Fibroblast of skin of left biceps (primary cell): ENCODE results near the gene RADIL.

Experiments used
- DNase-seq, 2 experiments: peaks; one replicate each; pipeline ENCODE4 v3.0.0-alpha.2; 2013; ENCODE audit warnings: low read depth in 2 of 2

Gene RADIL

DNA sequence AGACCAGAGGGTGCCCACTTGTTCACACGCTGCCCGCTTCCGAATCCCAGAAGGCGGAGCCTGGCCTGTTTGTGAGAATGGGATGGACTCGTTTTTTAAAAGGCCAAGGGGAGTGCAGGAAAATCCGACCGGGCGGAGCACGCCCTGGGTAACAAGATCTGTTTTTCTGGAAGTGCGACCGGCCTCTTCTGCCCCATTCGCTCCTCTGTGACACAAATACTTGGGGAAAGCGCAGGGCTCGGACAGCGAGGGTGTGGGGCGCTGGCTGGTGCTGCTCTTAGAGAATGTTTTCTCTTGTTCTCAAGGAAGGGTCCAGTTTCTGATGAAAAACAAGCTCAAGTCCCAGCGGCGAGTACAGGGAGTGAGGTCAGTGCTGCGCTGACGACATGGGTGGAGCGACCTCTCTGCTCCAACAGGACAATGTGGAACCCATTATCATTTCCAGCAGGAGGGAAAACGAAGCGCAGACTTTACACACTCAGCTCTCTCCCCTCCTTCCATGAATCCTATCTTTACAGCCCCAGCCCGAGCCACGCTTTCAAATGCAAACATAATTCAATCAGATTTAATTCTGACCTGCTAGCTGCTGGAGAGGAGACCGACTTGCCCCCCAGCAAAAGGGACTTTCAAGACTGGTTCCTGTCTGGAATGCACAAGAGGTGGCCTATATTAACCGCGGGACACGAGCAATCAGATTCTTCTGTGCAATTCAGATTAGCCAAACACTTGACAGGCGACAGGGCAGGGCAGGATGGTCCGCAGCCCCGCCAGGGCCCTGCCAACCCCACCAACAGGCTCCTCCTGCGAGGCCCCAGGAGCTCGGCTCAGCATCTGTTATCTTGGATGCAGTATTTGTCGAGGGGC is 1.1 kb downstream of the RADIL start:
- DNase-seq = peak; percentile 17 to 23

DNA sequence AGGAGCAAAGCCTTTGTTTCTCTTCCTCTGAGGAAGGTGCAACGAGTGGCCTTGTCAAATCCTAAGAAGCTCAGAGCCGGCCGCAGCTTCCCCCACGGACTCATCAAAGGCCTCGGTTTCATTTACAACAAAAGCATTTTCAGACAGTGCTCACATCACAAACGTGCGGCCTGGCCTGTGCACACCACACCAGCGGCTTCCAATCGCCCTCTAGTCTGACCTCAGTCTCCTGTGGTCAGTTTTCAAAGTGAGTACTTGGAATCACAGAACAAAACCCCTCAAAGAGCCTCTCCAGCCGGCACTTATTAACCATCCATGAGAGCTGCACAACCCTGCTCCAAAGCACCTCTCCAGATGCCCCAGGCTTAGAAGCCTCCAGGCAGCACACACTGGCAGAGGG is 3.3 kb downstream of the RADIL start:
- DNase-seq = no peak

DNA sequence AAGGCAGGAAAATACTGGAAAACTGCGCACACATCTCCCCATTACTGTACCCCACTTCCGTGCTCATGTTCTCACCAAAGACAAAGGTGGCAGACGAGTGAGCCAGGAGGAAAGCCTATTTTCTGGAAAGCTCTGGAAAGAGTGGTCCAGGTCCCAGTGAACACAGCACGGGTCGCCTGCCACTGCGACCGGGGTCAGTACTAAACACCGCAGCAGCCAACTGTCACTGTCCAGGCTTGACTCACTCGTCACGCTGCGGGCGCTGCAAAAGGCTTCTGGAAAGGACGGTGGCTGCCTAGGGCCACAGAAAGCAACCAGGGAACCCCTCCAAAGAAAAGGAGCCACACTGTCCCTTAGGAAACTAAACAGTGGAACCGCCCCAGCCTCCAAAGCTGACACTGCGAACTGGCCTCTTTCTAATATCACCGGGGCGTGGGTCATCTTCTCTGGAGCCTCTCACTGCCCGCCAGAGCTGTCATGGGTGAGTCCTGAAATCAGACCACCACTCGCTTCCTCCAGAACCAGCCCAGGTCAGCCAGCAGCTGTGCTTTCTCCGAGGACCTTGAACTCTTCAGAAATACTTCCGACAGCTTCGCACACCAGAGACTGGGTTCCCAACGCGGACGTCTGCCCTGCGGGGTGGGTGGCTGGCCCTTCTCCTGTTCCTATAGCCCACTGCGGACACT is 4.0 kb downstream of the RADIL start:
- no peak for DNase-seq

DNA sequence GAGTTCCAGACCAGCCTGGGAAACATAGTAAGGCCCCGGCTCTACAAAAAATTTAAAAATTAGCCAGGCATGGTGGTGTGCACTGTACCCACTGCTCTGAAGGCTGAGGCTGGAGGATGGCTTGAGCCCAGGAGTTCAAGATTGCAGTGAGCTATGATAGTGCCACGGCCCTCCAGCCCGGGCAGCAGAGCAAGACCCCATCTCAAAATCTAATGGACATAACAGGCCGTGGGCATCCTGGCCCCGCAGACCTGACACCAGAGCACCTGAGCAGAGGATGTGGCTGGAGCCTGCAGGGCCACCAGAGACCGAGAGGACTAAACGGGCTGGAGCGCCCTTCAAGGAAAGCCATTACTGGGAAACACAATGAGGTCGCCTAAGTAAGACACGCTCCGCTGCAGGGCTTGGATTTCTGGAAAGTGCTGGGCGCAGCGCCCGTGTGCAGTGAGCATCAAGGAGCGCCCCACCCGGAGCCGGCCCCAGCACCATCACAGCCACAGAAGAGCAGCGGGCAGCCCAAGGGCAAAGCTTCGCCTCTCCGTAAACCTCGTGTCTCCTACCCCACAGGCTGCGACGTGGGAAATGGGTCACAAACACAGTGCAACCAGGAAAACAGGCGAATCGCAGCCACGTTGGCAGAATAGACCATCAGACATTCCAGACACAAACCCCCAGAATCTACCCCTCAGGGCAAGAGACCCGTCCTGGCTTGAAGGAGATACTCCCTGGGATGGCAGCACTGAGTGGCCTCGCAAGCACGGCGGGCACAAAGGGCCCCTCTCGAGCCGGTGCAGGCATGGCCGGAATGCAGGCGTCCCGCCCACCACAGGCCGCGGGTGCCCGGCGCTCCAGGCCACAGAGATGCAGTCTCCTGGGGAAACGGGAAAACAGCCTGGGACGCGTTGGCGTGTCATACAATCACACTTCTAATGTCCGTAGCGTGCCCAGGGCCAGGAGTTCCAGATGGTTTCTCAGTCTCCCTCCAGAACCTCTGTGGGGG is 4.9 kb downstream of the RADIL start:
- no peak for DNase-seq

DNA sequence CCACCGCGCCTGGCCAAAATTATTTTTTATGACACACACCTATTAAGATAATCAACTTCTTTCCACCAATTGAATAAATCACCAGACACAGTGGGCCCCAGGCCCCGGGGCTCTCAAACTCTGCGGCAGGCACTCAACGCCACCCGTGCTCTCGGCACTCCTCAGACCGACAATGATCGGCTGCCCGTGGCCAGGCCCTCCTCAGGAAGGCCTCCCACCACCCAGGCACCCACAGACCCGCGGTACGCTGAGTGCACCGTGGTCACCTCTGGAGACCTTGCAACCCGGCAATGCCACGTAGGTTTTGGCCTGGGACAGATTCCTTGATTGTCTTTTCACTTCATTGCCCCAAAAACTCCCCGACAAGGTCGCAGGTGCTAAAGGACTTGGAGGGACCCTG is 6.9 kb downstream of the RADIL start:
- DNase-seq = no peak

DNA sequence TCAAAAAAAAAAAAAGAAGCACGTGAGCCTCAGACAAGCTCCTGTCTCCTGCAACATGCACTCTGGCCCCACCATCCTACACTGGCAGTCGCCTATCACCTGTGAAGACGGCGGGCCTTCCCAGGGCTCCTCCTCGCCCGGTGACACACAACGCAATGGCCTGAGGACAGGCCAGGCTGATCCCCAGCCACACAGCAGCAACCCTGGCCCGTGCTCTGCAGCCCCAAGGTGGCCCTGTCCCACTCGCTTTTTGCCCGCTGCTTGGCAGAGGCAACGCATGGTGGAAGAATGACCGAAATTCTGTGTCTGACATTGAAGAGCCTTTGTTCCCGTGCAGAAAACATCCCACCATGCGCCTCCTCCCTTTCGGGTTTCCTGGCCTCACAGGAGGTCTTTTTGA is 8.1 kb downstream of the RADIL start:
- DNase-seq = no peak

DNA sequence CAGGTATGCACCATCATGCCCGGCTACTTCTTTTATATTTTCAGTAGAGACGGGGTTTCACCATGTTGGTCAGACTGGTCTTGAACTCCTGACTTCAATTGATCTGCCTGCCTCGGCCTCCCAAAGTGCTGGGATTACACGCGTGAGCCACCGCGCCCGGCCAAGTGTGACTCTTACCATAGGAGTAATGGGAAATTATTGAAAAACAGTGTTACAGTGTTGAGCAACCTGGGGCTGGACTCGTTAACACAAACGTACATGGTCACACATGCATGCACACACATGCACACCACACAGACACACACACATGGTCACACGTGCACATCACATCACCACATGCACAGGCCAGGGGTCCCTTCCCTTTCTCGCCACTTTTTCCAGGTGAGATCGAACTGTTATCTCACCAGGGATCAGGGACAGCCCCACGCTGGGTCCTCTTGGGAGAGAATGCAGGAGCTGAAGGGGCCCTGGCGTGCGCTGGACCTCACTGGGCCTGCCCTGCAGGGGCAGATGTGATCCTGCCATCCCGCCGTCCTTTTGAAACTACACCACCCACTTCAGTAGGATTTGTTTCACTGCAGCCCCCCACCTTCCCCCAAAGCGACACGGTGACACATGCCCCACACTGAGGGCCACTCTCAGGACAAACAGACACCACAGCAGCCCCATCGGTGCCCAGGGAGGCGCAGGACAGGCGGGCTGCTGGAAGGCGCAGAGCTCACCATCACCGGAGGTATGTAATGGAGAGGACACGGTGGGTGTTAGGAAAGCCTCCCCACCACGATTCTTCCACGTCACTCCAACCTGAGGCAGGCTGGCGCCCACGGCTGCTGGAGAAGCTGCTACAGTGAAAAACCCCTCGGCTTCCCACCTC is 10.2 kb downstream of the RADIL start:
- DNase-seq = no peak

DNA sequence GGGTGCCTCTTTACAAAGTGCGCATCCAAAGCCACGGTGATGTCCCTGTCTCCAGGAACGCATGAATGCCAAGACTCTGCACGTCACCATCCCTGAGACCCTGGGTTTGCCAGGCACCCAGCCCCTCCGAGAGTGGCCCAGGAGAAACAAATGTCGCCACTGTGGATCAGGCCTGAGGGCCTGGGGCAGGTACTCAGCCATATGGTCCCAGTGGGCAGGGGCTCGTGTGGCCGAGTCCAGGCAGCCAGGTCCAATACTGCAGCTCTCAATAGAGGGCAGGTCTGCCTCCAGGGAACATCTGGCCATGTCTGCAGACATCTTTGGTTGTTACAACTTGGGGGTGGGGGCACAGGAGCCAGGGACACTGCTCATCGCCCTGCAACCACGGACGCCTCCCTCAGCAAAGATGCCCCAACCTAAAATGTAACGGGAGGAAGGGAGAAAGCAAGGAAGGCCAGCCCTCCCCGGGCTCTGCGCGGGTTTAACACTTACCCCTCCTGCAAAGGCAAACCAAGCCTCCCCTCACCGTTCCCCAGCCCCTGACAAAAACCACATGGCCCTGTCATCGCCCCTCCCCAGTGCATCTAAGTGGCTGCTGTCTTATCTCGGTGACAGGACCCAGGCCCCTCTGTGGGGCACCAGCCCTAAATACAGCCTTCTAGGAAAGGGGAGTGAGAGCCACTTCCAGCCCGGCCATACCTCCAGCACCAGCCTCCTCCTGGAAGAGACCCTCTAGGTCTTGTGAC is 11.4 kb downstream of the RADIL start:
- no peak for DNase-seq

DNA sequence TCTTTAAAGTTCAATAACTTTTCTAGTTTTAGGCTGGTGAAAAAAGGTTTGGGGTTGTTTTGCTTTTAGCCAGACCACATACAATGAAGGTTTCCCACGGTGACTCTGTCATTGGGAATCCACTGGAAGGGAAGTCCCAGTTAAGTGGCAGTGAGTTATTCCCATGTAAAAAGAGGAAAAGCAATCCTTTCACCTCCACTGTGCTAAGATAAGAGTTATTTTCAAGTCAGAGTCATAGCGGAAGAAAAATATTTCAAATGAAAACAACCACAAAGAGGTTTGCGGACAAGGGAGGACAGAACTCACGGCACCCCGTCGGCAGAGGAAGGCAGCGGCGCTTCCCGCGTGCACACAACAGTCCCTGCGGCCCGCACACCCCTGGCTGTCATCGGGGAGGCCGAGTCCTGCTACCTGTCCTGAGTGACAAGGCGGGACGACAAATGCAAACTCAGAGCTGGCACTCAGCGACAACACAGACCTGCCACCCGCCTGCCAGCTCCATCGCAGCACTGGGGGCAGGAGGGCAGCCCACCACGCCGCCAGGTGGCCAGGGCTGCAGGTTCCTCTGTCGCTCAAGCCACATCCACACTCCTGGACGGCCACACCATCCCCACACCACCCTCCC is 12.3 kb downstream of the RADIL start:
- no peak for DNase-seq

DNA sequence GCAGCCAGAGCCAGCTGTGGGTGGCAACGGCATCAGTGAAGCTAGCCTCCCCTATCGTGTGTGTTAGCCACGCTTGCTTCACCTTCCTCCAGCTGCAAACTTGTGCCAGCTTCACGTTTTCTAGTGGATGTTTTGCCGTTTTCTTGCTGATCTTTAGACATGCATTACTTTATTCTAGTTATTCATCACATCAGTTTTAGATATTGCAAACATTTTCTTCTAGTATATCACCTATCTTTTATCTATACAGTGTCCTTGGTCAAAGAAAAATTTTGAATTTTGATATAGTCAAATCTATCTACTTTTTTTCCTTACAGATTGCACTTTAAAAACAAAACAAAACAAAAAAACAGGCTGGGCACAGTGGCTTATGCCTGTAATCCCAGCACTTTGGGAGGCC is 15.0 kb downstream of the RADIL start:
- DNase-seq = no peak

DNA sequence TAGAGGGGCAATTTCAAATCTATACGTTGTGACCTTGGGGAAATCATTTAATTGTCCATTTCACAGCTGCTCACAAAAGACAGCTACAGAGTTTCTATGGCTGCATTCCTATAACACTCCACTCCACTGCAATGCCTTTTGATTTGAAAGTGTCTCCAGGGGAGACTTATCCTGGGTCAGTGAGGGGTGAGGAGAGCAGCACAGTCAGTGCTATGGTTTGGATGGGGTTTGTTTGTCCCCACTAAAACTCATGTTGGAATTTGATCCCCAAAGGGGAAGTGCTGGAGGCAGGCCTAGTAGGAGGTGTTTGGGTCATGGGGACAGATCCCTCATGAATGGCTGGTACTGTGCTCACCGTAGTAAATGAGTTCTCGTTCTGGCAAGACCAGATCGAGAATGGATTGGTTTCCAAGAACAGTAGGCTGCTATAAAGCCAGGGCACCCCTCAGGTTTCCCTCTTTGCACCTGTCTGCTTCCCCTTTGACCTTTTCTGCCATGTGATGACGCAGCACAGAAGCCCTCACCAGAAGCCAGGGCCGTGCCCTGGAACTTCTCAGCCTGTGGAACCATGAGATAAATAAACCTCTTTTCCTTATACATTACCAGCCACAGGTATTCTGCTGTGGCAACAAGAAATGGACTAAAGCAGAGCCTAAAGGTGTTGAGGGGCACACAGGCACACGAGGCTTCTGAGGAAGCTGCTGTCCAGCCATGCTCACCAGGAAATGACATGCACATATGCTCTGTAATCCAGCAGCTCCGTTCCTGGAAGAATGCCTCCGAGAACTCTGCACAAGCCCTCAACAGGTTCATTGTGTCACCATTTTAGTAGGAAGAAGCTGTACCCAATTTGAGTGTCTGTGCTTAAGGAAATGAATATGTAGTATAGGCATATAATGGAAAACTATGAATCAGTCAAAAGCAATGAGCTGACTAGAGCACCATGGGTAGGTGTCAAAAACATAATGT is 16.7 kb downstream of the RADIL start:
- no peak for DNase-seq

DNA sequence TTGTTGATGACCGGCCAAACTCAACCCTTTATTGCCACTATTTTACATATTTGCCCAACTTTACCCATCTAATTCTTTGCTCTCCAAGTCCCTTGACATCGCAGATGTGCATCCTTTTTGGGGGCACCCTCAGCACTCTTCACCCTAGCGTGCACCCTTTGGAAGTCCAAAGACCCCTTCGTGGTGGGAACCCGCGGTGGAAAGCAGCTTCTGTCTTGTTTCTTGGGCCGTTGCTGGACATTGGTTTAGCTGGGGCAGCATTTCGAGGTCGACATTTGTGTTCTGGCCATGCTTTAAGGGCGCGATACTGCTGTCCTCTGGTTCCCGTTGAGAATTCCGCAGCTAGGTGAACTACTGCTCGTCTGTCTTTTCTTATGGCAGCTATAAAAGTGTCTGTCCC is 21.4 kb downstream of the RADIL start:
- DNase-seq = no peak

DNA sequence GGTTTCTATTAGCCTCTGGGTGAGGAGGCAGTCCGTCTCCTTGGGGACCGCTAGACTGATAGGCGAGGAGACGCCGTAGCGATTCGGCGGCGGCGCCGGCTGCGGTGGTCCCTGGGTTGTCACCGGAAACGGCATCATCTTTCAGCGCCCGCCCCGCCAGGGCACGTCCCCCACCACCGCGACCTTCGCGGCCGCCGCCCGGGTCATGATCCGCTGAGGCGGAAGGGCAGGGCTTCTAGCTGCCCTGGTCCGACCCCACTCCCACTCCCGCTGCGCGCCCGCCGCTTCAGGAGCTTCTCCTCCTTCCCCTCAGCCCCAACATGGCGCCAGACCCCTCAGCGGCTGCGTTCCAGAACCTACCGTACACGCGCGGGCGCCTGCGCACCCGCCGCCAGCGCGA is 21.8 kb downstream of the RADIL start, which contains the start of gene PAPOLB:
TSS of gene PAPOLB (minus strand) at position 358 of the 400 bp plus-strand sequence. CDS start at position 138, 220 bp downstream.
- no peak for DNase-seq

DNA sequence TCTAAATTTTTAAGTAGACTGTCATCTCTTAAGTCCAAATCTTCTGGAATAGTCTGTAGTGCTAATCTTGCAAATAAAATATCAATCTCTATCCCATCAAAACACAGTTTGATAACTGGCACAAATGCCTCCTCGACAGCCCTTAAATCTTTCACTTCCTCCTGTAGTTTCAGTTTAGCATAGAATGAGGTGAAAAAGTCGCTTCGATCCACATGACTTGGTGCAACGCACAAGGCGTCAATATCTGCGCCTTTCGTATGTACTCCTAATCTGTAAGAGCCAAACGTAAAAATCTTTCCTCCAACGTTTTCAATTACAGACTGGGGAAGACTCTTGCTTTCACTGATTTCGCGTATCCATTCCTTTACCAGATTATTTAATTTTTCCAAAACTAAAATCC is 22.3 kb downstream of the RADIL start:
- no peak for DNase-seq

DNA sequence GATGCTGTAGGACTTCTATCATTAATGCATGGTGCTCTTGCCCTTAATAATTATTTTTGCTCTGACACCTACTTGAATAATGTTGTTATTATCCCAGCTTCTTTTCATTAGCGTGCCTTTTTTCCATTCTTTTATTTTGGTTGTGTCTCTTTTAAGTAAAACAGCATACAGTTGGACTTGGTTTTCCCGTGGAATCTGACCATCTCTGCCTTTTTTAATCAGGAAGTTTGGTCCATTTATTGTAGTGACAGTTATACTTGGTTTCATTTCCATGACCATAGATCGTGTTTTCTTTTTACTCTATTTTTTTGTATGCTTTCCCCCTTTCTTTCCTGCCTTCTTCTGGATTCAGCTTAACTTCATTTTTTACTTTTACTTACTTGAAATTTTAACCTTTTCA is 26.3 kb downstream of the RADIL start:
- no peak for DNase-seq

DNA sequence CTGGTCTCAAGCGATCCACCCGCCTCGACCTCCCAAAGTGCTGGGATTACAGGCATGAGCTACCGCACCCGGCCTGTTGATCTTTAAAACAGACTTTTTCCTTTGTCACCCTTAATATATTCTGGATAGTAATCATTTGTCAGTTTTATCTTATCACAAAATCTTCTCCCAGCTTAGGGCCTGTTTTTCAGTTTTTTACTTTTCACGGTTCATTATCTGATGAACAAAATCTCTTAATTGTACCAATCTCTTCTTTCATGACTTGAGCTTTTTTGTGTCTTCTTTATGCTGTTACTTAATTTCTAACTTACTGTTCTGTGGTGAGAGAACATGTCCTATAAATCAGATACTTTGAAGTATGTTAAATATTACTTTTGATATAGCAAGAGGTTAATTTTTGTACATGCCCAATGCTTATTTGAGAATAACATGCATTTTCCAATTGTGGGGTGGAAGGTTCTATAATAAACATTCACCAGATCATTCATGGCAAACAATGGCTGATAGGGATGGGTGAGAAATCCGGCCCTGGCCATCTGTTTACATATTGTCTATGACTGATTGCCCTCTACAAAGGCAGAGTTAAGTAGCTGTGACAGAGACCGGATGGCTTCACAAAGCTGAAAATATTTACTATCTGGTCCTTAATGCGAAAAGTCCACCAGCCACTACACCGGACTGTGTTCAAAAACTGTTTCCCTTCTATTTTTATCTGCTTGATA is 27.0 kb downstream of the RADIL start:
- DNase-seq = no peak

DNA sequence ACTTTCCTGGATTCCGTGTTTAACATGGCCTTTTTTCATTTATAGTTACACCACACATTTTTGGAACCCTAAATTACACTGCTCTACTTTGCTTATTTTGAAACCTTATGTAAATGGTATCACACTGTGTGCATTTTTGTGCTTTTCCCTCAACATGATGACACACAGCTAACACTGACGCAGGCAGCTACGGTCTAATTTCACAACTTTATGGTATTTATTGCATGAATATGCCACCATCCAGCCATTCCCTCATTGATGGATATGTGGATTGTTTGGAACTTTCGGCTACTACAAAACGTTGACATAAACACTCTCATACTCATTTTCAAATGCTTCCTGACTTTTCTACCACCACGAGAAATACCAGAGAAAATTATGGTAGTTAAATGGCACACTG is 28.6 kb downstream of the RADIL start:
- DNase-seq = no peak
